ENCODE measurements around the gene ARMH4. TPM values are rescaled to one million over a fixed set of nuclear protein-coding genes. Genes with fewer than 3 reads are reported as not detected.

The ARMH4 gene
- total RNA-seq, 2 donors from 2014 or later = 1.0 TPM; not detected in 1

DNA sequence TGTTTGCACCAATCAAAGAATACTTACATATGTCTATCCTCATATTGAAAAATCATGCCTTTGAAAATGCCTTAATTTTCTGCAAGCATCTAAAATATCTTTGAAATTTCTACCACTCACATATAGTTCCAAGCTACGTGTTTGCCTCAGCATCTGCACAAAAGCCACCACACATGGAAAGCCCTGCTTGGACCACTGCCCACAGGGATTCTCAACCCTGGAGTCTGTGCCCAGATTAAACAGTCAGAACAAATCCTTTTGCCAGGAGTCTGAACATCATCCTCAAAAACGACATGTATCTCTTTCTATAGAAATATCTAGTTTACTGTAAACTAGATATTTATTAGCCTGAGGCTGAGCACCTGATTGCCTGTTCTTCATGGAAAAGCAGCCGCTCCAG lies 32.6 kb downstream of the ARMH4 start:
- WGBS, 2 donors = 62 to 63% methylated on average over 3 of the region's 3 CpGs
- intact Hi-C loops (cut with DNase I) = no loop called here
- Histone ChIP-seq H3K27ac (no peak overlapping the region), H3K9me3 (no peaks in the 10 kb centered on the region), H3K4me1 (no peaks in the 10 kb centered on the region), H3K27me3 (no peaks in the 10 kb centered on the region), H3K4me3 (no peak overlapping the region), H3K36me3 (replicated peaks in 1 of 2; ENCODE audit: insufficient read depth in 1 of 2, low read depth in 2 of 2) (no peaks in the 10 kb centered on the region)
- ATAC-seq (no peak), DNase-seq (no peak)
- TF ChIP-seq CTCF (IDR thresholded peaks at IDR 0.05) (no peak), POLR2A (IDR thresholded peaks at IDR 0.05) (no peak)

DNA sequence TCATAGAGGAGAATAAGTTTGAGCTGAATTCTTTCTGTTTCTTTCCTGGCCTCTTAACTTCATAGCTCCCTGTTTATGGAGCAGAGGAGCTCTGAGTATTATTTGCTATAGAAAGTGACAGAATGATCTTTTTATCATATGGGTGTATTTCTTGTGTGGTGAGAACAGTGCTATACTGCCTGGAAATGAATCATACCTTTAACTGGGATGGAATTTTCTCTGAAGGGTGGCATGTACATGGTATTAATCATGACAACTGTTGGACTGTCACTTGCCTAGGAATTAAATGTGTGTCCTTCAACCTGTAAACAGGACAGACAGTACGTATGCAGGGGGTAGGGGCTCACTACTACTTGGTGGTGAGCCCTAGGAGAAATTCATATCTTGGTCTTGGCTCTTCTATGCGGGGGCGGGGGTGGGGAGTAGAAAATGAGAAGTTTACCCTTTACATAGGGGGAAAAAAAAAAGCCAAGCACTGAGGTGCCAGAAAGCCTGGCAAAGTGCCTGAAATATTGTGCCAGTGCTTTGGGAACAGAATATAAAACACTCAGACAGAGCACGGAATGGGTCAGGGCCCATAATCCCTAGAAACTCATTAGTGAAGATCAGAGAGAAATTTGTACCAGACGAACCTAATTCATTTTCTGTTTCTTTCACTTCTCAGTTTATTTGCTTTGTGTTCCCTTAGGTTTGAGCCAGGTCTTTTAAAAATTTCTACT lies 33.8 kb downstream of the ARMH4 start:
- Histone ChIP-seq H3K4me3 (no peak overlapping the region), H3K9me3 (no peaks in the 10 kb centered on the region), H3K36me3 (replicated peaks in 1 of 2; ENCODE audit: insufficient read depth in 1 of 2, low read depth in 2 of 2) (no peaks in the 10 kb centered on the region), H3K4me1 (no peaks in the 10 kb centered on the region), H3K27me3 (no peaks in the 10 kb centered on the region), H3K27ac (no peak overlapping the region)
- DNase-seq = no peak
- TF ChIP-seq POLR2A (IDR thresholded peaks at IDR 0.05) (no peak), CTCF (IDR thresholded peaks at IDR 0.05) (no peak)
- 41 to 50% methylated on average over 5 of the region's 5 CpGs for WGBS, 2 donors
- intact Hi-C loops (cut with DNase I) = no loop called here
- no peak for ATAC-seq

DNA sequence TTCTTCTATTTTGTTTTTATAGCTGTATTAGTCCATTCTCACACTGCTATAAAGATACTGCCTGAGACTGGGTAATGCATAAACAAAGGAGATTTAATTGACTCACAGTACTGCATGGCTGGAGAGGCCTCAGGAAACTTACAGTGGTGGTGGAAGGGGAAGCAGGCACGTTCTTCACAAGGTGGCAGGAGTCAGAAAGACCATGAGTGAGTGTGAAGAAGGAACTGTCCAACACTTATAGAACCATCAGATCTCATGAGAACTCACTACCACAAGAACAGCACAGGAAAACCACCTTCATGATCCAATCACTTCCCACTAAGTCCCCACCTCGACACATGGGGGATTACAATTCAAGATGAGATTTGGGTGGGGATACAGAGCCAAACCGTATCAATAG lies 42.3 kb downstream of the ARMH4 start:
- 54 to 62% methylated on average over 3 of the region's 3 CpGs for WGBS, 2 donors
- ATAC-seq (no peak), DNase-seq (no peak)
- Histone ChIP-seq H3K4me3 (no peak overlapping the region), H3K4me1 (no peaks in the 10 kb centered on the region), H3K9me3 (no peaks in the 10 kb centered on the region), H3K27me3 (no peaks in the 10 kb centered on the region), H3K27ac (no peak overlapping the region), H3K36me3 (replicated peaks in 1 of 2; ENCODE audit: insufficient read depth in 1 of 2, low read depth in 2 of 2) (no peaks in the 10 kb centered on the region)
- TF ChIP-seq CTCF (IDR thresholded peaks at IDR 0.05) (no peak), POLR2A (IDR thresholded peaks at IDR 0.05) (no peak)
- intact Hi-C loops (cut with DNase I) = loop anchor here (10.0 kb wide), 1 partner anchor 55 kb away; no protein-coding TSS in a partner anchor

DNA sequence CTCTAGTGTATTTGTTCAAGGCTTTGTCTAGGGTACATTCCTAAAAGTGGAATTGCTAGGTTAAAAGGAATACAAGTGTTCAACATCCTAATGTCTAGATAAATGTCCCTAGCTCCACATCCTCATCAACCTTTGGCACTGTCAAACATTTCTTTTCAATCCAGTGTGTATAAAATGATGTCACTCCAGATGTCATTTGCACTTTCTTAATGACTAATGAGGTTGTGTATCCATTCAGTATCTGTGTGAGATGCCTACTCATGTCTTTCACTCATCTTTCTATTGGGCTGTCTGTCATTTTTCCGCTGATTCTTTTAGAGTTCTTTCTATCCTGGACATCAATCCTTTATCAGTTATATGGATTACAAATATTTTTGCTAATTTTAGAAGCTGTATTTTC lies 43.3 kb downstream of the ARMH4 start:
- no peak for TF ChIP-seq CTCF (IDR thresholded peaks at IDR 0.05)
- TF ChIP-seq POLR2A (IDR thresholded peaks at IDR 0.05) = no peak
- H3K27ac ChIP-seq = no peak overlapping the region
- DNase-seq (no peak), ATAC-seq (no peak)
- H3K4me1 ChIP-seq = no peaks in the 10 kb centered on the region
- 65 to 70% methylated on average over 1 of the region's 1 CpG for WGBS, 2 donors
- intact Hi-C loops (cut with DNase I) = loop anchor here (10.0 kb wide), 1 partner anchor 56 kb away; no protein-coding TSS in a partner anchor
- H3K36me3 ChIP-seq (replicated peaks in 1 of 2; ENCODE audit: insufficient read depth in 1 of 2, low read depth in 2 of 2) = no peaks in the 10 kb centered on the region
- H3K9me3 ChIP-seq = no peaks in the 10 kb centered on the region
- no peak overlapping the region for H3K4me3 ChIP-seq
- H3K27me3 ChIP-seq = no peaks in the 10 kb centered on the region
